Fibroblast of lung (primary cell): ENCODE measurements around the gene PLPP1.

Source experiments
- EZH2 ChIP-seq: IDR thresholded peaks from 2 replicates; pipeline ENCODE4 v1.5.1; 2012; ENCODE audit warnings: low read length, control low read depth, mild to moderate bottlenecking; ENCODE audit errors: missing control alignments
- TF ChIP-seq, protein P1 (sequence below), 2 donors: IDR thresholded peaks in 1 of 2; conservative IDR thresholded peaks in 1 of 2; 1 replicate in 1 of 2; 2 replicates in 1 of 2; pipeline ENCODE4 v1.5.1; 2011 to 2012; ENCODE audit warnings: low read length in 2 of 2, control low read depth in 1 of 2, inconsistent platforms in 1 of 2, low read depth in 1 of 2, mild to moderate bottlenecking in 1 of 2

DNA sequence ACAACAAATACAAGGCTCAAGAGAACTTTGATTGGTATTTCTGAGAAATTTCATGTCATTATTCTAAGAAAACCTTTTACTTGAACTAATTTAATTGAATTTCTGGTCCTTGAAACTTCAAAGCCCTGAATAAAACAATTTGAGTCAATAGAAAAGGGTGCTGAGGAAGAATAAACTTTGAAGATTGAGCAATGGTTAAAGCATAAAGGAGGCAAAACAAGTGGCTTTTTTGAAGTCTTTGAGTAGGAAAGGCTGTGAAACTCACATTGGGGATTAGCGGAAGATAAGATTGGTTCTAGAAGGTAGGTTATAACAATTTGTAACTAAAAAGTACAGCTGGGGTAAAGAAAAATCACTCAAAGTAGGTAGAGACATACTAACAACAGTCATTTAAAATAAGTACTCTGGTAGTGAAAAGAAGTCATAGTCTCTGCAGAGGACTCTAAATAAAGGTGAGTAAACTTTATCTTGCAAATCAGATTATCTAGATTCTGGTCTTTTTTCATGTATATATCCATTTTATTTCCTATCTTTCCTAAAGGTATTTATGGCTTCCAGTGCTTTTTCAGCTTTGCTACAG lies 6.4 kb upstream of the PLPP1 start:
- TF ChIP-seq, protein P1, sequence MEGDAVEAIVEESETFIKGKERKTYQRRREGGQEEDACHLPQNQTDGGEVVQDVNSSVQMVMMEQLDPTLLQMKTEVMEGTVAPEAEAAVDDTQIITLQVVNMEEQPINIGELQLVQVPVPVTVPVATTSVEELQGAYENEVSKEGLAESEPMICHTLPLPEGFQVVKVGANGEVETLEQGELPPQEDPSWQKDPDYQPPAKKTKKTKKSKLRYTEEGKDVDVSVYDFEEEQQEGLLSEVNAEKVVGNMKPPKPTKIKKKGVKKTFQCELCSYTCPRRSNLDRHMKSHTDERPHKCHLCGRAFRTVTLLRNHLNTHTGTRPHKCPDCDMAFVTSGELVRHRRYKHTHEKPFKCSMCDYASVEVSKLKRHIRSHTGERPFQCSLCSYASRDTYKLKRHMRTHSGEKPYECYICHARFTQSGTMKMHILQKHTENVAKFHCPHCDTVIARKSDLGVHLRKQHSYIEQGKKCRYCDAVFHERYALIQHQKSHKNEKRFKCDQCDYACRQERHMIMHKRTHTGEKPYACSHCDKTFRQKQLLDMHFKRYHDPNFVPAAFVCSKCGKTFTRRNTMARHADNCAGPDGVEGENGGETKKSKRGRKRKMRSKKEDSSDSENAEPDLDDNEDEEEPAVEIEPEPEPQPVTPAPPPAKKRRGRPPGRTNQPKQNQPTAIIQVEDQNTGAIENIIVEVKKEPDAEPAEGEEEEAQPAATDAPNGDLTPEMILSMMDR (conservative IDR thresholded peaks at IDR 0.05 in 1 of 2, IDR thresholded peaks at IDR 0.05 in 1 of 2; ENCODE audit: low read depth in 1 of 2, low read length in 2 of 2) = no peak
- TF ChIP-seq EZH2 = no peak
